Neuronal stem cell (in vitro differentiated cells): ENCODE measurements around the gene PYDC1.

Experiments used
- DNase-seq: peaks from one replicate; pipeline ENCODE4 v3.0.0-alpha.2; 2013; ENCODE audit warnings: low spot score
- H2AFZ ChIP-seq: one replicate; pipeline ENCODE4 v1.6.1; 2013; ENCODE audit warnings: mild to moderate bottlenecking, low read length, inconsistent platforms
- H2AK5ac ChIP-seq: 2 replicates; pipeline ENCODE4 v1.6.1; 2013; ENCODE audit warnings: low read depth, mild to moderate bottlenecking, inconsistent platforms, low read length, moderate library complexity, mixed read lengths
- H2BK120ac ChIP-seq: 2 replicates; pipeline ENCODE4 v1.6.1; 2013; ENCODE audit warnings: low read depth, mild to moderate bottlenecking, inconsistent platforms, low read length, moderate library complexity, mixed read lengths
- H2BK12ac ChIP-seq: one replicate; pipeline ENCODE4 v1.6.1; 2013; ENCODE audit warnings: low read length, inconsistent platforms
- H2BK15ac ChIP-seq: 2 replicates; pipeline ENCODE4 v1.6.1; 2013; ENCODE audit warnings: mild to moderate bottlenecking, low read length, inconsistent platforms, mixed read lengths
- H2BK5ac ChIP-seq: one replicate; pipeline ENCODE4 v1.6.1; 2013; ENCODE audit warnings: inconsistent platforms, mild to moderate bottlenecking, low read length, moderate library complexity
- H3K14ac ChIP-seq: one replicate; pipeline ENCODE4 v1.6.1; 2013; ENCODE audit warnings: low read length, inconsistent platforms
- H3K18ac ChIP-seq: 2 replicates; pipeline ENCODE4 v1.6.1; 2013; ENCODE audit warnings: low read length, inconsistent platforms
- H3K23ac ChIP-seq: 2 replicates; pipeline ENCODE4 v1.6.1; 2013; ENCODE audit warnings: low read depth, mild to moderate bottlenecking, mixed read lengths, low read length, inconsistent platforms; ENCODE audit not compliant: poor library complexity
- H3K27ac ChIP-seq: replicated peaks from 3 replicates; pipeline ENCODE4 v1.5.1; 2013; ENCODE audit warnings: low read length, inconsistent platforms
- H3K27me3 ChIP-seq, 3 experiments: 2 replicates each; pipeline ENCODE4 v1.6.1; 2013; ENCODE audit warnings: low read length in 3 of 3, mild to moderate bottlenecking in 2 of 3, inconsistent platforms in 1 of 3, low read depth in 1 of 3, mixed read lengths in 1 of 3, moderate library complexity in 1 of 3; ENCODE audit not compliant: control insufficient read depth in 3 of 3, insufficient read depth in 3 of 3
- H3K36me3 ChIP-seq, 2 donors: replicated peaks in 1 of 2; 2 replicates each; pipeline ENCODE4 v1.6.1; 2013; ENCODE audit warnings: low read length in 2 of 2; ENCODE audit not compliant: control insufficient read depth in 2 of 2, insufficient read depth in 2 of 2
- H3K4ac ChIP-seq: 2 replicates; pipeline ENCODE4 v1.6.1; 2013; ENCODE audit warnings: inconsistent platforms, mild to moderate bottlenecking, low read length, moderate library complexity
- H3K4me1 ChIP-seq, 2 donors: 1 replicate in 1 of 2; 2 replicates in 1 of 2; pipeline ENCODE4 v1.6.1; 2013; ENCODE audit warnings: low read length in 2 of 2, low read depth in 1 of 2; ENCODE audit not compliant: control insufficient read depth in 2 of 2, insufficient read depth in 1 of 2
- H3K4me2 ChIP-seq: one replicate; pipeline ENCODE4 v1.6.1; 2013; ENCODE audit warnings: mild to moderate bottlenecking, low read length, inconsistent platforms; ENCODE audit not compliant: insufficient read depth, poor library complexity, severe bottlenecking
- H3K4me3 ChIP-seq, 2 donors: 2 replicates each; pipeline ENCODE4 v1.5.1; 2013; ENCODE audit warnings: low read length in 2 of 2, mild to moderate bottlenecking in 2 of 2, inconsistent platforms in 1 of 2, moderate library complexity in 1 of 2
- H3K79me1 ChIP-seq: one replicate; pipeline ENCODE4 v1.6.1; 2013; ENCODE audit warnings: low read depth, mild to moderate bottlenecking, inconsistent platforms, low read length, moderate library complexity
- H3K9ac ChIP-seq: one replicate; pipeline ENCODE4 v1.6.1; 2013; ENCODE audit warnings: mild to moderate bottlenecking, low read depth, low read length, inconsistent platforms; ENCODE audit not compliant: poor library complexity
- H3K9me3 ChIP-seq, 2 donors: replicated peaks in 1 of 2; 2 replicates each; pipeline versions ENCODE3 to v1.6.1; 2013; ENCODE audit warnings: low read length in 2 of 2, mild to moderate bottlenecking in 2 of 2, inconsistent platforms in 1 of 2, low read depth in 1 of 2, mixed read lengths in 1 of 2, moderate library complexity in 1 of 2; ENCODE audit not compliant: control insufficient read depth in 2 of 2, insufficient read depth in 1 of 2
- H4K8ac ChIP-seq: one replicate; pipeline ENCODE4 v1.6.1; 2013; ENCODE audit warnings: low read depth, mild to moderate bottlenecking, inconsistent platforms, low read length, moderate library complexity
- H4K91ac ChIP-seq: one replicate; pipeline ENCODE4 v1.6.1; 2013; ENCODE audit warnings: low read length, low read depth, mild to moderate bottlenecking, inconsistent platforms; ENCODE audit not compliant: poor library complexity
- WGBS, 2 donors: extraction: QIAGEN DNeasy Blood & Tissue Kit; methylation state at CpG; one replicate each; pipeline ENCODE4 v1.1.7; 2013; ENCODE audit warnings: missing lambda C conversion rate in 2 of 2, mixed read lengths in 1 of 2; ENCODE audit not compliant: insufficient read length in 2 of 2, insufficient replicate concordance in 1 of 2; ENCODE audit errors: extremely low coverage in 2 of 2; 5-methylcytosine and 5-hydroxymethylcytosine counted together

The PYDC1 gene

DNA sequence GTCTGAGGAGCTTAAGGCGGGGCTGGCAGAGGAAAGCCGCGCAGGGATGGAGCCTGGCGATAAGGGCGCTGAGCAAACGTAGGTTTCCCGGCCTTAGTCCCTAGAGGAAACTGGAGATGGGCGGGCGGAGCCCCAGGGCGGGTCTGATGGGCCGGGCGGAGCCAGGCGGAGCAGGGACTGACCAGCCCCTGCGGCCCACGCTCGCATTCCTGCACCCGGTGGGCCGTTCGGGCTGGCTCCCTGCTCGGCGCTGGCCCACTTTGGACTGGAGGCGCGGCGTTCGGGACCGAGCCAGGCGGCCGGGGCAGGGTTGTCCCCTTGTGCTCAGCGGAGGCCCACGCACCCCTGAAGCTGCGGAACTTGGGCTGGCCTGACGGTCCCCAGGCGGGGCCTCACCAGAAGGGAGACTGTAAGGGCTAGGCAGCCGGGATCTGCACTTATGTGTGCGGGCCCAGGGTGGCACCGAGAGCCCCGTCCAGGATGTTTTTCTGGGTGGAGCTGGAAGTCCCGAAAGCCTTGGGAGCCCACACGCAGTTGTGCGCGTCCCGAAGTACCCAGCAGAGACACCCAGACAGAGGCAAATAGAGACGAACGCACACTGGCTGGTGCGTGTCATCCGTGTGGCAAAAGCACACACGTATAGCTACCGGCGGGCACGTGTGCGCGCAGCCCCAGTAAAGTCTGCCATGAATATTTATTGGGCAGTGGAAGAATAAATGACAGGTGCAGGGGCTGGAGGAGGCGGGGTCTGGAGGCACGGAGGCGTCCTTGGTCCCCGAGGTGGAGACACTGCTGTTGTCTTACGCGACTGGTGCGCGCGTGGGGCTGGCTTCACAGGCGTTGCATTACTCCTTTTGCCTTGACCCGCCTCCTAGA lies 1.4 kb downstream of the PYDC1 start:
- Histone ChIP-seq H3K9me3 (peaks cover 0 to 3% of the 10 kb centered on the region in 2 donors), H2AK5ac (no peak overlapping the region), H2BK5ac (peak overlapping the region; percentile 24), H3K23ac (peak overlapping the region; percentile 73), H3K36me3 (no peaks in the 10 kb centered on the region), H3K4me2 (peak overlapping the region; percentile 98), H3K14ac (peak overlapping the region; percentile 17), H3K4me1 (peaks cover 10 to 15% of the 10 kb centered on the region in 2 donors), H3K18ac (peak overlapping the region; percentile 98), H3K4ac (no peak overlapping the region), H4K8ac (no peak overlapping the region), H3K9ac (peak overlapping the region; percentile 93), H4K91ac (no peak overlapping the region), H2AFZ (peak overlapping the region; percentile 82), H3K79me1 (no peaks in the 10 kb centered on the region), H3K4me3 (peak overlapping the region; percentile 13 to 79), H3K27me3 (peaks cover 24 to 79% (median 52%) of the 10 kb centered on the region in 3 experiments), H3K27ac (no peak overlapping the region), H2BK120ac (no peak overlapping the region), H2BK15ac (peak overlapping the region; percentile 32), H2BK12ac (no peak overlapping the region)
- WGBS, 2 donors: no CpG with 5 or more reads among the region's 63 CpGs
- peak; percentile 73 for DNase-seq

DNA sequence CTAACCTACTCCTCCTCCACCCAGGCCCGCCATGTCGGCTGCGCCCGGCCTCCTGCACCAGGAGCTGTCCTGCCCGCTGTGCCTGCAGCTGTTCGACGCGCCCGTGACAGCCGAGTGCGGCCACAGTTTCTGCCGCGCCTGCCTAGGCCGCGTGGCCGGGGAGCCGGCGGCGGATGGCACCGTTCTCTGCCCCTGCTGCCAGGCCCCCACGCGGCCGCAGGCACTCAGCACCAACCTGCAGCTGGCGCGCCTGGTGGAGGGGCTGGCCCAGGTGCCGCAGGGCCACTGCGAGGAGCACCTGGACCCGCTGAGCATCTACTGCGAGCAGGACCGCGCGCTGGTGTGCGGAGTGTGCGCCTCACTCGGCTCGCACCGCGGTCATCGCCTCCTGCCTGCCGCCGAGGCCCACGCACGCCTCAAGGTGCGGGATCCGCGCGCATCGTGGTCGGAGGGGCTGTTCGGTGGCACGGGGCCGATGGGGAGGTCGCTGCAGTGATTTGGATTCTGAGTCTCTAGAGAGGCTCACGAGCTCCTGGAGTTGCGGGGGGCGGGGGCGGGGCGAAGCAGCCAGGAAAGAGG lies 2.1 kb downstream of the PYDC1 start:
- H4K91ac ChIP-seq: no peak overlapping the region
- H2BK120ac ChIP-seq: no peak overlapping the region
- peak overlapping the region; percentile 82 for H2AFZ ChIP-seq
- peak overlapping the region; percentile 32 for H2BK15ac ChIP-seq
- no peaks in the 10 kb centered on the region for H3K36me3 ChIP-seq
- peak overlapping the region; percentile 92 for H3K14ac ChIP-seq
- H3K27me3 ChIP-seq: peaks cover 24 to 86% (median 52%) of the 10 kb centered on the region in 3 experiments
- no peak overlapping the region for H4K8ac ChIP-seq
- peak overlapping the region; percentile 29 to 79 for H3K4me3 ChIP-seq
- no peaks in the 10 kb centered on the region for H3K79me1 ChIP-seq
- no peak for DNase-seq
- no peak overlapping the region for H3K4ac ChIP-seq
- peak overlapping the region; percentile 5 for H2AK5ac ChIP-seq
- H2BK12ac ChIP-seq: peak overlapping the region; percentile 67
- no peak overlapping the region for H3K27ac ChIP-seq
- H3K4me2 ChIP-seq: peak overlapping the region; percentile 98
- no peak overlapping the region for H2BK5ac ChIP-seq
- peaks cover 0 to 3% of the 10 kb centered on the region in 2 donors for H3K9me3 ChIP-seq
- peak overlapping the region; percentile 93 for H3K9ac ChIP-seq
- H3K23ac ChIP-seq: peak overlapping the region; percentile 37
- peaks cover 10 to 15% of the 10 kb centered on the region in 2 donors for H3K4me1 ChIP-seq
- H3K18ac ChIP-seq: peak overlapping the region; percentile 95
- WGBS, 2 donors: no CpG with 5 or more reads among the region's 58 CpGs

GRCh38 chr16:31213877-31214707 lies 2.8 kb downstream of the PYDC1 start, which contains the start of gene TRIM72:
Gene TRIM72 (plus strand): TSS chr16:31214119. CDS start chr16:31214739, 620 bp downstream.
- Histone ChIP-seq H3K79me1 (no peaks in the 10 kb centered on the region), H3K14ac (peak within 1 kb of the TSS; percentile 92), H3K4me2 (peak within 1 kb of the TSS; percentile 98), H3K23ac (peak within 1 kb of the TSS; percentile 37), H3K27ac (no peak within 1 kb of the TSS), H3K4me1 (peaks cover 10 to 15% of the 10 kb centered on the region in 2 donors), H3K36me3 (no peaks in the 10 kb centered on the region), H3K9ac (peak within 1 kb of the TSS; percentile 93), H4K91ac (no peak within 1 kb of the TSS), H3K27me3 (peaks cover 24 to 85% (median 52%) of the 10 kb centered on the region in 3 experiments), H3K9me3 (peaks cover 0 to 3% of the 10 kb centered on the region in 2 donors), H2BK12ac (peak within 1 kb of the TSS; percentile 67), H2AFZ (peak within 1 kb of the TSS; percentile 82), H2BK120ac (no peak within 1 kb of the TSS), H2BK5ac (no peak within 1 kb of the TSS), H3K4me3 (peak within 1 kb of the TSS; percentile 29 to 79), H2AK5ac (peak within 1 kb of the TSS; percentile 5), H4K8ac (no peak within 1 kb of the TSS), H3K4ac (no peak within 1 kb of the TSS), H3K18ac (peak within 1 kb of the TSS; percentile 95), H2BK15ac (peak within 1 kb of the TSS; percentile 32)
- no CpG with 5 or more reads among the region's 25 CpGs for WGBS, 2 donors
- DNase-seq: no peak
